HL-60/S4 treated with phorbol 12-myristate 13-acetate at 8.2 ng/mL for 4 days and 3 days (cell line): ENCODE data around the gene RASA3.
"Not testable (repeated sequence)": the region's sequence is repeated elsewhere in the genome, so short reads cannot be mapped to it uniquely, and the experiment has no call there.

Source experiments
- in situ Hi-C: fragments of 300-500 bp; cut with MboI; formaldehyde crosslinking; loops from 2 replicates; pipeline ENCODE4 v1.15.0; 2022; ENCODE audit warnings: low sequenced_read_pairs

Gene RASA3

GRCh38 chr13:114142640-114143490 is 10.4 kb upstream of the RASA3 start:
- in situ Hi-C loops: no loop called here

DNA sequence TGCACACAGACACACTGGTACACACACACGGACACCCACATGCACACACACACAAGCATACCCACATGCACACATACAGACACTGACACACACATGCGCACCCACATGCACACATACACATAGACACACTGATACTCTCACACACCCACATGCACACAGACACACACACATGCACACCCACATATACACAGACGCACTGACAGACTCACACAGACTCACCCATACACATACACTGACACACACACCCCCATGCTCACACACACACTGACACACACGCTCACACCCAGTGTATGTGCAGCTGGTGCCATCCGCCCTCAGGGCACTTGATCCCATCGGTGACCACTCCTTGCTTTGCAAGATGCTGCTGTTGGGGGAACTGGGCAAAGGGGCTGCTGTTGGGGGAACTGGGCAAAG is 9.7 kb upstream of the RASA3 start:
- in situ Hi-C loops: no loop called here

GRCh38 chr13:114141261-114141996 is 9.0 kb upstream of the RASA3 start:
- in situ Hi-C loops: no loop called here

DNA sequence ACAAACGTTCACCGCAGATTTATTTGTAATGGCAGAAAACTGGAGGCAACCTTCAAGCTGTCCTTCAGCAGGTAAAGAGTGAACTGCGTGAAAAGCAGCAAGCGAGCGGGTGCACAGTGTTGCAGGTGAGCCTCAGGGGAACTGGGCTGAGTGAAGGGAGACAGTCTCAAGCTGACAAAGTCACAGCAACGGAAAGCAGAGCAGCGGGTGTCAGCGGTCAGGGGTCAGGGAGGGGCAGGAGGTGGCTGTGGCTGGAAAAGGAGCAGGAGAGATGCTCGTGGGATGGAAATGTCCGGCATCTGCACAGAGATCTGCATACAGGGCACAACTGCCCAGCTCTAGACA is 8.5 kb upstream of the RASA3 start:
- in situ Hi-C loops: no loop called here

GRCh38 chr13:114140131-114140905 is 7.9 kb upstream of the RASA3 start:
- in situ Hi-C loops: no loop called here

GRCh38 chr13:114136576-114136975 is 4.2 kb upstream of the RASA3 start:
- in situ Hi-C loops: no loop called here

DNA sequence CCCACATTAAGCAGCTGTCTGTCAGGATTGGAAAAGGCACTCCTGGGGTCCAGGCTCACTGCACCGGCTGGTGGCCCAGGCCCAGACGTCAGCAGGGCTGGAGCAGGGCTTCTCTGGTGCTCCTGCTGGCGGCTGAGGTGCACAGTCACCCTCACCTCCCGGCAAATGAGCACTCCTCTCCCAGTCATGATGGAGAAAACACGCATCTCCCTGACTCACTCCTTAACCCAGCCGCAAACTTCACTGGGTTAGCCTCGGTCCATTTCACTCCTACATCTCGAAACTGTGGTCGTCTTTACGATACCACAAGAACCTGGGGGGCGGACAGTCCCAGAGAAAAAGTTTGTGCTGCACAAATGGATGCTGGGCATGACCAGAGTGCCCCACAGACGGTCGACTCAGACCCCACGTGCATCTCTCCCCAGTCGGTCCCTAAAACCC is 3.3 kb upstream of the RASA3 start:
- in situ Hi-C loops: no loop called here

- in situ Hi-C loops: no loop called here
These were observed 2.7 kb upstream of the RASA3 start for GRCh38 chr13:114134944-114135610.

GRCh38 chr13:114134111-114134943 is 1.9 kb upstream of the RASA3 start:
- in situ Hi-C loops: no loop called here

DNA sequence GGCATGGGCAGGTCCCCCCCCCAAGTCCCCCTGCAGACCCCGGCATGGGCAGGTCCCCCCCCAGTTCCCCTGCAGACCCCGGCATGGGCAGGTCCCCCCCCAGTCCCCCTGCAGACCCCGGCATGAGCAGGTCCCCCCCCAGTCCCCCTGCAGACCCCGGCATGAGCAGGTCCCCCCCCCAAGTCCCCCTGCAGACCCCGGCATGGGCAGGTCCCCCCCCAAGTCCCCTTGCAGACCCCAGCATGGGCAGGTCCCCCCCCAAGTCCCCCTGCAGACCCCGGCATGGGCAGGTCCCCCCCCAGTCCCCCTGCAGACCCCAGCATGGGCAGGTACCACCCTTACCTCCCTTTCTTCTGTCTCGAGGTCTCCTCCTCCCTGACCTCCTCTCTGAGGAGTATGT is 1.1 kb upstream of the RASA3 start:
- in situ Hi-C loops: not testable (repeated sequence)

DNA sequence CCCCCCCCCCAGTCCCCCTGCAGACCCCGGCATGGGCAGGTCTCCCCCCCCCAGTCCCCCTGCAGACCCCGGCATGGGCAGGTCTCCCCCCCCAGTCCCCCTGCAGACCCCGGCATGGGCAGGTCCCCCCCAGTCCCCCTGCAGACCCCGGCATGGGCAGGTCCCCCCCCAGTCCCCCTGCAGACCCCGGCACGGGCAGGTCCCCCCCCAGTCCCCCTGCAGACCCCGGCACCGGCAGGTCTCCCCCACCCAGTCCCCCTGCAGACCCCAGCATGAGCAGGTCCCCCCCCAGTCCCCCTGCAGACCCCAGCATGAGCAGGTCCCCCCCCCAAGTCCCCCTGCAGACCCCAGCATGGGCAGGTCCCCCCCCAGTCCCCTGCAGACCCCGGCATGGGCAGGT is 703 bp upstream of the RASA3 start:
- in situ Hi-C loops: not testable (repeated sequence)

DNA sequence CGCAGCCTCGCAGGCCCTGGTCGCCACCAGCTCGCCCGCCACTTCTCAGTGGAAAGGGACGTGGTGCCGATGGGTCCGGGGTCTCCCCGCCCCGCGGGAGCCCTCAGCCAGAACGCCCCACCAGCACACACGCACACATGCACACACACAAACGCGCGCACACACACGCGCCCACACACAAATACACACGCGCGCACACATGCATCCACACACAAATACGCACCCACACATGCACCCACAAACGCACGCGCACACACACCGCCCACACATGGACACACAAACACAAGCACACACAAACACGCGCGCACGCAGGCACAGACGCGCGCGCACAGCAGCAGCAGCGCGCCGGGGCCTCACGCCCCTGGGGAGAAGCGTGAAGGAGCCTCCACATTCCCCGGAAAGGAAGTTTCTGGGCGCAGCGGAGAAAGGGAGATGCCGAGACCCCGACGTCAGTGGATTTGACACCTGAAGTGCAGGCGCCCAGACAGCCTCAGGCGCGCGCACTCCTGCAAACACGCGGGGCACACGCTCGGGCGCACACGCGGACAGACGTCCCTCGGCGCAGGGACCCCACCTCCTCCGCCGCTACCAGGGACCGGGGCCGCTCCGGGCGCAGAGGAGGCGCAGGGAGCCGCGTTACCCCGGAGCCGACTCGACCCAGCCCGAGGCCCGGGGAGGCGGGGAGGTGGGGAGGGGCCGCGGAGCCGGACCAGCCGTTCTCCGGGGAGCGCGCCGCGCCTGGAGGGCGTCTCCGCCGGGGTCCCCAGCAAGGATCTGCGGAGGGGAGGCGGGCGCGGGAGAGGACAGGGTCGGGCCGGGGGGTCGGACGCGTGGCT is 622 bp downstream of the RASA3 start:
- in situ Hi-C loops: no loop called here

DNA sequence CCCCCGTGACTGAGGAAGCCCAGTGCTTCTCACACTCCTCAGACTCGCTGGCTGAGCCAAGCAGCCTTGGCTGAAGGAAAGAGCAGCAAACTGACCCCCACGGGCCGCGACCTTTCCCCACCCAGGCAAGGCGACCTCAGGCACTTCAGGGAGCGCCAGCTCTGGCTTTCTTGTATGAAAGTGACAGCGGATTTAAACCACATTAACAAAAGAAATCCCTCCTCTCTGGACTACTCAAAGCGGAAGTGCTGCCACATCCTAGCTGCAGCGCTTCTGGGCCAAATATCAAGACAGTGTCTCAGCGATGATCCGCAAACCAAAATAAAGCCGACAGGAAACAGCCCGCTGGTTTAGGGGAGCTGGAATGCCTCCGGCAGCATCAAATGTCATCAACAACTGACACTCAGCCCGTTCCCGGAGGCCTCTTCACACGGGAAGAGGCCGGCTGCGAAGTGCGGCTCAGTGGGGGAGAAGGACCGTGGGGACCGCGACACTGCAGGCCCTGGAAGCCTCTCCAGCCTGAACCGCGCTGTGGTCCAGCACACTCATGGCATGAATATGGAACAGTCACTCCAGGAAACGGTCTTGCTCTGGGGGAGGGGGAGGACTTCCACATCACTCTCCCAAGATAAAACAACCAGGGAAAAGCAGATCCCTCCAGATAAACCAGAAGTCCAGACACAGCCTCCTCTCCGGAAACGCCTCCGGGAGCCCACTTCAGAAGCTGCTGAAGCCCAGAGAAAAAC is 1.4 kb downstream of the RASA3 start:
- in situ Hi-C loops: no loop called here

GRCh38 chr13:114130131-114130836 is 2.1 kb downstream of the RASA3 start:
- in situ Hi-C loops: no loop called here

DNA sequence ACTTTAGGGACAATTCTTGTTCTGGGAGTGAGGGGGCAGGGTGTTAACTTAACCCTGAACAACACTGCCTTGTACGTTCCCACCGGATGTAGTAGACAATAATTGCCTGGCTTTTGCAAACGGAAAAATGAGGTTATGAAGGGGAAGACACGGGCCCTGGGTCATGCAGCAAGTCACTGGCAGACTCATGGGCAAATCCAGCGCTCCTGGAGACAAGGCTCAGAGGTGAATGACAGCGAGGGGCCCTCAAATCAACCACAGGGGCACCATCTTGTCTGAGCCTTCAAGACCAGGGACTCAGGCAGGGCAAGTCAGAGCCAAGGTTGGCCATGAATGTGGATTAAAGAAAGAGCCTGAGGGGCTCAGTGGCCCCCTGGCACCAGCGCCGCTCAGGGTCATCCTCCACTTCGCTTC is 2.8 kb downstream of the RASA3 start:
- in situ Hi-C loops: loop anchor here (10.0 kb wide), 1 partner anchor 85 kb away; no protein-coding TSS in a partner anchor

DNA sequence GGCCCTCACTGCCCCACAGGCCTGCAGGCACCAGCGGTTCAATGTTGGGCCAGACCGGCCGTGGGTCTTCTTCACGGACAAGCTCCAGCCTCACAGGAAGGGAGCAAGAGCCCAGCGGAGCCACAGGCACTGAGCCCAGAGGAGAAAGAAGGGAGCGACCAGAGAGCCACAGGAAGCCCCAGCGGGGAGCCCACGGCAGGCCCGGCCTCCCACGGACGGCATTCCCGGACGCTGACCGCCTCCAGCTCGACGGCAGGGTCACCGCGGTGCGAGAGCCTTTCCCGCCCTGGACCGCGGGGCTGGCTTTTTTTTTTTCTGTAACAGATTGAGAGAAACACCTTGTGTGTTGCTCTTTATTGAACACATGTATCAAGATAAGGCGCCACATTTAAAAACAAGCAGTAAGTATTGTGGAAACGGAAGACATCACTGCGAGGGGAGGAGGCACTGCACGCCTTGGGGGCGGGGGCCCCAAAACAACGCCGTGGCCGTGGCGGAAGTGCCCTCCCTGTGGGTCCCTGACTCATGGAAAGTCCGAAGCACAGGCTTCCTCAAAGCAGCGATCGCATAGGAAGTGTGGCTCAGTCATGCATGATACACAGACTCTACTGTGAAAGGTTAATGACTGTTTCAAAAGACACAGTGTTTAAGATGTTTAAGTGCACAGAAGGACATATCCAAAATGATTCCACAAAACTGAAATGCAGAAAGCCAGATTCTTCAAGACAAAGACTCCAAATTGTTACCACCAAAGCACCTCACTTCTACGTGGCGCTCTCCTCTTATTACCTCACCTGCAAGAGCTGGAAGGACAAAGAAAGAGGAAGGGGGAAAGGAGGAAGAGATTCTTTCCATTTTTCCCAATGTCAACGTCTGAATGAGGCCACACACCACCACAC is 3.5 kb downstream of the RASA3 start:
- in situ Hi-C loops: loop anchor here (10.0 kb wide), 1 partner anchor 84 kb away; no protein-coding TSS in a partner anchor

DNA sequence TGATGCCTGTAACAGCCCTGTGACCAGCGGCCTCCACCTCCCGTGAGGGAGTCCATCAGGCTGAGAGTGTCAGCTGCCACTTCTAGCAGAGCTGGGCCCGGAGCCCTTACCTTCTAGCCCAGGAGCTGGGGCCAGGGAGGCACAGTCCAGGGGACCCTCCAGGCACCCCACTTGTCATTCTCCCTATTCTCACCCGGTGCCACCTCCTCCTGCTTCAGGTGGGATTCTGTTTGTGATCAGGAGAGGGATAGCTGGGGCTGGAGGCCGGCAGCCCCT is 4.1 kb downstream of the RASA3 start:
- in situ Hi-C loops: loop anchor here (10.0 kb wide), 1 partner anchor 83 kb away; no protein-coding TSS in a partner anchor
